ENCODE results near the gene MYO15A. TPM values are rescaled to one million over a fixed set of nuclear protein-coding genes. Genes with fewer than 3 reads are reported as not detected.

Gene MYO15A
- total RNA-seq, result 1 to 10 TPM; 1.7 to 2.4 TPM
- 5.2 TPM for polyA plus RNA-seq (2013, experiment 1 of 2)
- 3.8 TPM for polyA plus RNA-seq (2013, experiment 2 of 2)
- long read RNA-seq, experiment 1, result 0 reads
- long read RNA-seq, experiment 2, partial matches to known transcripts, result 0 of 8 reads
- long read RNA-seq, experiment 2, other reads (novel, unspliced or antisense), result 8 of 8 reads
- long read RNA-seq, experiment 3, partial matches to known transcripts, result 1 of 2 reads
- long read RNA-seq, experiment 3, other reads (novel, unspliced or antisense), result 1 of 2 reads
- long read RNA-seq, experiment 4, result 0 reads

- Mint-ChIP-seq H3K9me3 (no peaks in the 10 kb centered on the region), H3K4me1 (no peaks in the 10 kb centered on the region), H3K4me3 (no peak within 1 kb of the TSS), H3K27me3 (ENCODE audit: insufficient read depth) (peaks cover 2% of the 10 kb centered on the region), H3K27ac (peak within 1 kb of the TSS; percentile 70), H3K36me3 (ENCODE audit: low read depth) (peaks cover 13% of the 10 kb centered on the region)
- Histone ChIP-seq H3K9me3 (ENCODE audit: control insufficient read depth, low read length) (no peaks in the 10 kb centered on the region), H3K27me3 (ENCODE audit: control insufficient read depth, insufficient read depth, low read length, poor library complexity, severe bottlenecking) (no peaks in the 10 kb centered on the region), H3K4me1 (ENCODE audit: control insufficient read depth, insufficient read depth, low read length) (no peaks in the 10 kb centered on the region), H3K9ac (ENCODE audit: extremely low read depth, low read length, poor library complexity, severe bottlenecking) (no peak within 1 kb of the TSS), H3K27ac (ENCODE audit: low read depth, low read length) (peak within 1 kb of the TSS; percentile 57), H3K4me3 (ENCODE audit: low read length) (no peak within 1 kb of the TSS), H3K36me3 (ENCODE audit: control insufficient read depth, insufficient read depth, low read length) (peaks cover 2% of the 10 kb centered on the region)
- no peak for TF ChIP-seq CTCF (conservative IDR thresholded peaks at IDR 0.05)
- 94 to 95% methylated on average over 10 to 17 of the region's 17 CpGs for WGBS, 2 experiments (ENCODE audit: insufficient coverage in 1 of 2, insufficient read length in 1 of 2)
- DNase-seq, result no peak
Measured at GRCh38 chr17:18108401-18109312, at the start of gene MYO15A. Gene MYO15A (plus strand): TSS chr17:18108756. CDS start chr17:18118801, 10,045 bp downstream.

- no peak overlapping the region for H3K4me3 Mint-ChIP-seq
Measured at GRCh38 chr17:18059283-18059682, 49.3 kb upstream of the MYO15A start.

More at GRCh38 chr17:18059283-18059682, 49.3 kb upstream of the MYO15A start:
- peaks cover 78% of the 10 kb centered on the region for H3K36me3 ChIP-seq (ENCODE audit: control insufficient read depth, insufficient read depth, low read length)
- no peaks in the 10 kb centered on the region for H3K4me1 Mint-ChIP-seq
- no peak overlapping the region for H3K4me3 ChIP-seq (ENCODE audit: low read length)
- H3K27me3 Mint-ChIP-seq (ENCODE audit: insufficient read depth), result no peaks in the 10 kb centered on the region
- peaks cover 77% of the 10 kb centered on the region for H3K36me3 Mint-ChIP-seq (ENCODE audit: low read depth)
- no peak overlapping the region for H3K27ac ChIP-seq (ENCODE audit: low read depth, low read length)
- peak overlapping the region; percentile 4 for H3K27ac Mint-ChIP-seq
- no peaks in the 10 kb centered on the region for H3K4me1 ChIP-seq (ENCODE audit: control insufficient read depth, insufficient read depth, low read length)
- H3K9me3 ChIP-seq (ENCODE audit: control insufficient read depth, low read length), result no peaks in the 10 kb centered on the region
- no peaks in the 10 kb centered on the region for H3K27me3 ChIP-seq (ENCODE audit: control insufficient read depth, insufficient read depth, low read length, poor library complexity, severe bottlenecking)
- H3K9me3 Mint-ChIP-seq, result no peaks in the 10 kb centered on the region
- WGBS, 2 experiments (ENCODE audit: insufficient coverage in 1 of 2, insufficient read length in 1 of 2), result 93 to 100% methylated on average over 3 to 5 of the region's 5 CpGs
- no peak for DNase-seq
- H3K9ac ChIP-seq (ENCODE audit: extremely low read depth, low read length, poor library complexity, severe bottlenecking), result no peak overlapping the region
- no peak for TF ChIP-seq CTCF (conservative IDR thresholded peaks at IDR 0.05)

Measured in endodermal cell (in vitro differentiated cells).